Caco-2 (cell line): Measurements from ENCODE around the gene RIMOC1. TPM values are rescaled to one million over a fixed set of nuclear protein-coding genes. Genes with fewer than 3 reads are reported as not detected.

Experiments
- BruUV-seq: library from RNA; stranded (reverse); fragments of 400-500 nt; replicated peaks from 2 replicates; lab custom pipeline; 2021; lab: Mats Ljungman, UMichigan
- CTCF ChIA-PET: fragments of 300-600 bp; sonication (Branson Sonifier 250); formaldehyde crosslinking; loops from one replicate; lab custom pipeline; 2022; ENCODE audit warnings: antibody characterized with exemption; lab: Charles Lee
- POLR2A ChIA-PET: fragments of 300-600 bp; sonication (Branson Sonifier 250); formaldehyde crosslinking; loops from one replicate; lab custom pipeline; 2022; ENCODE audit warnings: antibody characterized with exemption; lab: Charles Lee
- DNase-seq, 2 experiments: peaks; one replicate each; pipeline versions ENCODE4 v3.0.0 to v3.0.0-alpha.2; 2020 to 2022
- H3K27me3 ChIP-seq: replicated peaks from 2 replicates; pipeline ENCODE4 v1.6.0; 2011; ENCODE audit warnings: low read length; ENCODE audit not compliant: control insufficient read depth, insufficient read depth
- H3K36me3 ChIP-seq: 2 replicates; pipeline ENCODE4 v1.5.1; 2011; ENCODE audit warnings: low read length; ENCODE audit not compliant: control insufficient read depth, insufficient read depth
- H3K4me1 ChIP-seq: fragments of 250-450 bp; sonication (Bioruptor Pico); 2 replicates; pipeline ENCODE4 v1.5.1; 2020; ENCODE audit warnings: mild to moderate bottlenecking
- H3K4me3 ChIP-seq: 2 replicates; pipeline ENCODE4 v1.5.1; 2011; ENCODE audit warnings: low read depth, mild to moderate bottlenecking, control low read depth, low read length
- H3K9me3 ChIP-seq: fragments of 250-450 bp; sonication (Bioruptor Pico); 2 replicates; pipeline ENCODE4 v1.5.1; 2020; ENCODE audit warnings: mild to moderate bottlenecking, moderate library complexity
- H3K27ac Mint-ChIP-seq: one replicate; pipeline ENCODE4 v1.8.0; 2022; ENCODE audit warnings: mixed read lengths; ENCODE audit not compliant: unreplicated experiment
- H3K27me3 Mint-ChIP-seq: one replicate; pipeline ENCODE4 v1.8.0; 2022; ENCODE audit warnings: mixed read lengths; ENCODE audit not compliant: insufficient read depth, unreplicated experiment
- H3K36me3 Mint-ChIP-seq: one replicate; pipeline ENCODE4 v1.8.0; 2022; ENCODE audit warnings: mild to moderate bottlenecking, mixed read lengths; ENCODE audit not compliant: insufficient read depth, unreplicated experiment
- H3K4me1 Mint-ChIP-seq: one replicate; pipeline ENCODE4 v1.8.0; 2022; ENCODE audit warnings: low read depth, mixed read lengths; ENCODE audit not compliant: unreplicated experiment
- H3K4me3 Mint-ChIP-seq: one replicate; pipeline ENCODE4 v1.8.0; 2022; ENCODE audit warnings: mild to moderate bottlenecking, moderate library complexity, mixed read lengths; ENCODE audit not compliant: unreplicated experiment
- H3K9me3 Mint-ChIP-seq: one replicate; pipeline ENCODE4 v1.8.0; 2022; ENCODE audit warnings: mixed read lengths; ENCODE audit not compliant: unreplicated experiment
- CTCF ChIP-seq, 2 experiments: fragments of 200-600 bp in 1 of 2; IDR thresholded peaks; 1 replicate in 1 of 2; 2 replicates in 1 of 2; pipeline versions ENCODE4 v1.5.1 to v1.8.0; 2011 to 2022; ENCODE audit warnings: antibody characterized with exemption in 1 of 2, control low read depth in 1 of 2, inconsistent platforms in 1 of 2, low read depth in 1 of 2, low read length in 1 of 2, mild to moderate bottlenecking in 1 of 2, moderate library complexity in 1 of 2; ENCODE audit not compliant: insufficient read depth in 1 of 2, severe bottlenecking in 1 of 2, unreplicated experiment in 1 of 2
- intact Hi-C: fragments of 100-400 bp; cut with micrococcal nuclease; formaldehyde crosslinking; loops from one replicate; pipeline ENCODE4 v1.10.0; 2022; ENCODE audit not compliant: unreplicated experiment
- total RNA-seq: library from RNA; stranded (reverse); gene quantifications from 2 replicates; pipeline ENCODE4 v1.2.3, GENCODE V29; 2022

Gene RIMOC1
- total RNA-seq, 1 experiment from 2014 or later = 30.2 TPM

- Mint-ChIP-seq H3K36me3 (peaks cover 15% of the 10 kb centered on the region), H3K4me3 (no peak overlapping the region), H3K27ac (no peak overlapping the region), H3K27me3 (no peaks in the 10 kb centered on the region), H3K4me1 (no peaks in the 10 kb centered on the region), H3K9me3 (no peaks in the 10 kb centered on the region)
- ChIA-PET CTCF (no interaction called here), POLR2A (no interaction called here)
- intact Hi-C loops = loop anchor here (10.0 kb wide), 1 partner anchor 957 kb away; no protein-coding TSS in a partner anchor
- Histone ChIP-seq H3K4me3 (no peak overlapping the region), H3K27me3 (no peaks in the 10 kb centered on the region), H3K9me3 (no peaks in the 10 kb centered on the region), H3K36me3 (peaks cover 3% of the 10 kb centered on the region), H3K4me1 (peaks cover 7% of the 10 kb centered on the region)
- no TSS peak for BruUV-seq
- no peak for DNase-seq
- no peak for TF ChIP-seq CTCF (IDR thresholded peaks at IDR 0.05; ENCODE audit: insufficient read depth in 1 of 2, low read depth in 1 of 2, low read length in 1 of 2, severe bottlenecking in 1 of 2, unreplicated experiment in 1 of 2)
Measured at GRCh38 chr5:41927604-41928003, 23.5 kb downstream of the RIMOC1 start.

- H3K9me3 Mint-ChIP-seq = no peaks in the 10 kb centered on the region
- ChIA-PET CTCF (no interaction called here), POLR2A (interaction anchor here (1.3 kb wide), 1 partner anchor 25 kb away, joined by 3 read pairs; no protein-coding TSS in a partner anchor)
- Histone ChIP-seq H3K4me1 (peaks cover 7% of the 10 kb centered on the region), H3K36me3 (peaks cover 3% of the 10 kb centered on the region), H3K9me3 (no peaks in the 10 kb centered on the region), H3K4me3 (no peak overlapping the region), H3K27me3 (no peaks in the 10 kb centered on the region)
- no peaks in the 10 kb centered on the region for H3K27me3 Mint-ChIP-seq
- no peak for DNase-seq
- no peaks in the 10 kb centered on the region for H3K4me1 Mint-ChIP-seq
- intact Hi-C loops = loop anchor here (10.0 kb wide), 1 partner anchor 956 kb away; no protein-coding TSS in a partner anchor
- H3K36me3 Mint-ChIP-seq = peaks cover 10% of the 10 kb centered on the region
- TF ChIP-seq CTCF (IDR thresholded peaks at IDR 0.05; ENCODE audit: insufficient read depth in 1 of 2, low read depth in 1 of 2, low read length in 1 of 2, severe bottlenecking in 1 of 2, unreplicated experiment in 1 of 2) = no peak
- H3K27ac Mint-ChIP-seq = no peak overlapping the region
- BruUV-seq = no TSS peak
- no peak overlapping the region for H3K4me3 Mint-ChIP-seq
Measured at GRCh38 chr5:41929035-41929434, 24.9 kb downstream of the RIMOC1 start.

- Mint-ChIP-seq H3K36me3 (no peaks in the 10 kb centered on the region), H3K9me3 (no peaks in the 10 kb centered on the region), H3K4me3 (no peak overlapping the region), H3K27me3 (no peaks in the 10 kb centered on the region), H3K4me1 (no peaks in the 10 kb centered on the region), H3K27ac (no peak overlapping the region)
- TF ChIP-seq CTCF (IDR thresholded peaks at IDR 0.05; ENCODE audit: insufficient read depth in 1 of 2, low read depth in 1 of 2, low read length in 1 of 2, severe bottlenecking in 1 of 2, unreplicated experiment in 1 of 2) = no peak
- ChIA-PET CTCF (no interaction called here), POLR2A (no interaction called here)
- Histone ChIP-seq H3K27me3 (no peaks in the 10 kb centered on the region), H3K4me3 (no peak overlapping the region), H3K4me1 (no peaks in the 10 kb centered on the region), H3K9me3 (no peaks in the 10 kb centered on the region), H3K36me3 (peaks cover 3% of the 10 kb centered on the region)
- no TSS peak for BruUV-seq
- no peak for DNase-seq
- intact Hi-C loops = no loop called here
Measured at GRCh38 chr5:41932770-41933169, 28.6 kb downstream of the RIMOC1 start.
